Endothelial cell of umbilical vein (primary cell): ENCODE measurements around the gene USP43. TPM values are rescaled to one million over a fixed set of nuclear protein-coding genes. Genes with fewer than 3 reads are reported as not detected.

Source experiments
- BruUV-seq: library from RNA; stranded (reverse); fragments of 400-500 nt; replicated peaks from 2 replicates; lab custom pipeline; 2021; lab: Mats Ljungman, UMichigan
- CTCF ChIA-PET: fragments of 300-600, 350-600 bp; sonication (Branson Sonifier 250); formaldehyde crosslinking; loops from one replicate; lab custom pipeline; 2021; ENCODE audit warnings: antibody characterized with exemption, inconsistent platforms; lab: Charles Lee
- POLR2A ChIA-PET: fragments of 300-600, 350-600 bp; sonication (Branson Sonifier 250); formaldehyde crosslinking; loops from one replicate; lab custom pipeline; 2021; ENCODE audit warnings: antibody characterized with exemption, inconsistent platforms; lab: Charles Lee
- DNase-seq: peaks from one replicate; pipeline ENCODE4 v3.0.0-alpha.2; 2011; ENCODE audit warnings: low read depth, low spot score
- FAIRE-seq: peaks from 2 replicates; lab custom pipeline; 2011; peaks lifted over from hg19 to GRCh38; lab: Jason Lieb, UNC
- H2AFZ ChIP-seq: 2 replicates; pipeline ENCODE4 v1.6.0; 2012; ENCODE audit warnings: low read depth, low read length, control low read depth, inconsistent platforms
- H3K27ac ChIP-seq: 2 replicates; pipeline ENCODE4 v1.5.1; 2011; ENCODE audit warnings: low read depth, mild to moderate bottlenecking, control low read depth, low read length, moderate library complexity; ENCODE audit not compliant: insufficient read depth
- H3K27me3 ChIP-seq, 2 experiments: 2 replicates each; pipeline versions ENCODE4 v1.6.0 to v1.6.1; 2011; ENCODE audit warnings: low read length in 2 of 2, mixed read lengths in 1 of 2; ENCODE audit not compliant: control insufficient read depth in 2 of 2, insufficient read depth in 2 of 2
- H3K36me3 ChIP-seq, 2 experiments: 2 replicates in 1 of 2; 3 replicates in 1 of 2; pipeline ENCODE4 v1.5.1; 2011; ENCODE audit warnings: low read length in 2 of 2, mild to moderate bottlenecking in 1 of 2, moderate library complexity in 1 of 2; ENCODE audit not compliant: control insufficient read depth in 2 of 2, insufficient read depth in 2 of 2; ENCODE audit errors: extremely low read depth in 1 of 2
- H3K4me1 ChIP-seq: 3 replicates; pipeline ENCODE4 v1.5.1; 2011; ENCODE audit warnings: mild to moderate bottlenecking, low read length; ENCODE audit not compliant: control insufficient read depth, insufficient read depth; ENCODE audit errors: extremely low read depth
- H3K4me2 ChIP-seq: 2 replicates; pipeline ENCODE4 v1.6.1; 2011; ENCODE audit warnings: low read length, control low read depth, mixed read lengths; ENCODE audit not compliant: insufficient read depth
- H3K4me3 ChIP-seq, 3 experiments: fragments of 200-600 bp in 1 of 3; sonication (generic), shearing (Covaris generic) in 1 of 3; replicated peaks in 1 of 3; 2 replicates each; pipeline ENCODE4 v1.5.1; 2011 to 2016; ENCODE audit warnings: control low read depth in 3 of 3, low read length in 3 of 3, mild to moderate bottlenecking in 2 of 3, inconsistent platforms in 1 of 3, low read depth in 1 of 3, moderate library complexity in 1 of 3; ENCODE audit not compliant: insufficient read depth in 1 of 3
- H3K79me2 ChIP-seq: 2 replicates; pipeline ENCODE4 v1.6.0; 2012; ENCODE audit warnings: low read length, inconsistent platforms; ENCODE audit not compliant: control insufficient read depth, insufficient read depth
- H3K9ac ChIP-seq: replicated peaks from 2 replicates; pipeline ENCODE3; 2011; ENCODE audit warnings: low read length, control low read depth; ENCODE audit not compliant: insufficient read depth; ENCODE audit errors: extremely low read depth
- H3K9me1 ChIP-seq: replicated peaks from 3 replicates; pipeline ENCODE4 v1.6.0; 2011; ENCODE audit warnings: mild to moderate bottlenecking, low read length; ENCODE audit not compliant: control insufficient read depth, insufficient read depth; ENCODE audit errors: extremely low read depth
- H3K9me3 ChIP-seq: replicated peaks from 2 replicates; pipeline ENCODE4 v1.5.1; 2012; ENCODE audit warnings: low read length, inconsistent platforms; ENCODE audit not compliant: control insufficient read depth, insufficient read depth
- H4K20me1 ChIP-seq: replicated peaks from 2 replicates; pipeline ENCODE3; 2011; ENCODE audit warnings: mild to moderate bottlenecking, low read length; ENCODE audit not compliant: control insufficient read depth, insufficient read depth; ENCODE audit errors: extremely low read depth
- EZH2 ChIP-seq: IDR thresholded peaks from 2 replicates; pipeline ENCODE4 v1.6.1; 2012; ENCODE audit warnings: borderline replicate concordance, low read depth, mild to moderate bottlenecking, moderate library complexity, low read length, inconsistent platforms; ENCODE audit not compliant: severe bottlenecking
- FOS ChIP-seq: IDR thresholded peaks from 2 replicates; pipeline ENCODE4 v1.6.1; 2011; ENCODE audit warnings: mild to moderate bottlenecking, low read length, moderate library complexity, borderline replicate concordance; ENCODE audit not compliant: insufficient read depth
- GATA2 ChIP-seq: IDR thresholded peaks from 2 replicates; pipeline ENCODE4 v1.7.0; 2011; ENCODE audit warnings: low read depth, mild to moderate bottlenecking, moderate library complexity, mixed read lengths, low read length; ENCODE audit not compliant: insufficient read length, insufficient read depth
- JUN ChIP-seq: IDR thresholded peaks from 2 replicates; pipeline ENCODE4 v1.6.1; 2011; ENCODE audit warnings: borderline replicate concordance, low read depth; ENCODE audit not compliant: insufficient read length, insufficient read depth
- MYC ChIP-seq: IDR thresholded peaks from one replicate; pipeline ENCODE4 v1.6.1; 2011; ENCODE audit warnings: mild to moderate bottlenecking, low read depth, low read length
- POLR2A ChIP-seq: IDR thresholded peaks from 2 replicates; pipeline ENCODE4 v1.6.1; 2012; ENCODE audit warnings: low read depth, mild to moderate bottlenecking, control low read depth, low read length
- POLR2AphosphoS5 ChIP-seq: IDR thresholded peaks from 2 replicates; pipeline ENCODE4 v1.6.1; 2012; ENCODE audit warnings: low read depth, mild to moderate bottlenecking, control low read depth, low read length, moderate library complexity; ENCODE audit not compliant: insufficient read depth
- dilution Hi-C: fragments of 300-500 bp; cut with MboI; formaldehyde crosslinking; loops from one replicate; pipeline ENCODE4 v1.15.0; 2019; ENCODE audit warnings: low sequenced_read_pairs; ENCODE audit not compliant: extremely low pct_ligation_motif_present
- intact Hi-C: fragments of 100-400 bp; cut with micrococcal nuclease; formaldehyde crosslinking; loops from one replicate; pipeline ENCODE4 v1.10.0; 2022
- polyA plus RNA-seq, 4 experiments: library from polyadenylated mRNA; depleted of rRNA in 3 of 4; stranded (reverse) in 3 of 4; unstranded in 1 of 4; fragments of >200 nt; gene quantifications; 2 replicates each; pipeline versions ENCODE4 v1.2.1 to v1.2.3, GENCODE V29; 2011 to 2012; ENCODE audit warnings: missing spikeins in 1 of 4
- total RNA-seq: library from RNA; stranded (reverse); gene quantifications from 2 replicates; pipeline ENCODE4 v1.2.3, GENCODE V29; 2021
- TF ChIP-seq, protein P1 (sequence below), 2 donors: IDR thresholded peaks; 1 replicate in 1 of 2; 2 replicates in 1 of 2; pipeline ENCODE4 v1.5.1; 2011; ENCODE audit warnings: low read length in 2 of 2, mild to moderate bottlenecking in 2 of 2, moderate library complexity in 2 of 2, control low read depth in 1 of 2, inconsistent platforms in 1 of 2, low read depth in 1 of 2; ENCODE audit not compliant: insufficient read depth in 1 of 2; ENCODE audit errors: extremely low read depth in 1 of 2
- TF ChIP-seq, protein P2 (sequence below): IDR thresholded peaks from 2 replicates; pipeline ENCODE4 v1.6.1; 2011; ENCODE audit not compliant: insufficient read depth, insufficient read length

The USP43 gene
- total and polyA plus RNA-seq, 2 donors (not counting 3 experiments of a cell fraction or from before 2014, with no cell fraction given): 0.01 TPM; not detected in 1

DNA sequence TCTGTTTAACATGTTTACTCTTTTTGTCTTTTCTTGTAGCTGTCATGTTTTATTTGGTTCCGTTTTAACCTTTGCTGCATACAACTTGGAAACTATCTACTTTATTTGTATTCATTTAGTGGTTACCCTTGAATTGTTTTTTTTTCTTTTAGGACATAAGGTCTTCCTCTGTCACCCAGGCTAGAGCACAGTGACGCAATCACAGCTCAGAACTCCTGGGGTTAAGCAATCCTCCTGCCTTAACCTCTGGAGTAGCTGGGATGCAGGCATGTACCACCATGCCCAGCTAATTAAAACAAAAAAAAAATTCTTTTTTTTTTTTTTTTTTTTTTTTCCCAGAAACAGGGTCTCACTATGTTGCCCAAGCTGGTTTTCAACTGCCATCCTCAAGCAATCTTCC is 29.8 kb upstream of the USP43 start:
- Histone ChIP-seq H3K9ac (no peak overlapping the region), H2AFZ (no peak overlapping the region), H3K79me2 (no peaks in the 10 kb centered on the region), H3K27ac (no peak overlapping the region), H3K4me3 (no peak overlapping the region), H3K9me1 (no peaks in the 10 kb centered on the region), H3K9me3 (no peaks in the 10 kb centered on the region), H3K4me1 (no peaks in the 10 kb centered on the region), H3K36me3 (no peaks in the 10 kb centered on the region), H4K20me1 (no peaks in the 10 kb centered on the region), H3K4me2 (no peak overlapping the region), H3K27me3 (no peaks in the 10 kb centered on the region)
- ChIA-PET POLR2A (no interaction called here), CTCF (interaction anchor here (0.6 kb wide), 2 partner anchors 106 to 158 kb away, joined by 3 to 4 read pairs; no protein-coding TSS in a partner anchor)
- intact Hi-C loops (no loop called here), dilution Hi-C loops (no loop called here)
- no peak for FAIRE-seq
- no TSS peak for BruUV-seq
- no peak for DNase-seq
- TF ChIP-seq JUN: no peak
- TF ChIP-seq POLR2A: no peak
- TF ChIP-seq, protein P1, sequence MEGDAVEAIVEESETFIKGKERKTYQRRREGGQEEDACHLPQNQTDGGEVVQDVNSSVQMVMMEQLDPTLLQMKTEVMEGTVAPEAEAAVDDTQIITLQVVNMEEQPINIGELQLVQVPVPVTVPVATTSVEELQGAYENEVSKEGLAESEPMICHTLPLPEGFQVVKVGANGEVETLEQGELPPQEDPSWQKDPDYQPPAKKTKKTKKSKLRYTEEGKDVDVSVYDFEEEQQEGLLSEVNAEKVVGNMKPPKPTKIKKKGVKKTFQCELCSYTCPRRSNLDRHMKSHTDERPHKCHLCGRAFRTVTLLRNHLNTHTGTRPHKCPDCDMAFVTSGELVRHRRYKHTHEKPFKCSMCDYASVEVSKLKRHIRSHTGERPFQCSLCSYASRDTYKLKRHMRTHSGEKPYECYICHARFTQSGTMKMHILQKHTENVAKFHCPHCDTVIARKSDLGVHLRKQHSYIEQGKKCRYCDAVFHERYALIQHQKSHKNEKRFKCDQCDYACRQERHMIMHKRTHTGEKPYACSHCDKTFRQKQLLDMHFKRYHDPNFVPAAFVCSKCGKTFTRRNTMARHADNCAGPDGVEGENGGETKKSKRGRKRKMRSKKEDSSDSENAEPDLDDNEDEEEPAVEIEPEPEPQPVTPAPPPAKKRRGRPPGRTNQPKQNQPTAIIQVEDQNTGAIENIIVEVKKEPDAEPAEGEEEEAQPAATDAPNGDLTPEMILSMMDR (IDR thresholded peaks at IDR 0.05; ENCODE audit: extremely low read depth in 1 of 2, insufficient read depth in 1 of 2, low read depth in 1 of 2, low read length in 2 of 2): no peak
- TF ChIP-seq, protein P2, sequence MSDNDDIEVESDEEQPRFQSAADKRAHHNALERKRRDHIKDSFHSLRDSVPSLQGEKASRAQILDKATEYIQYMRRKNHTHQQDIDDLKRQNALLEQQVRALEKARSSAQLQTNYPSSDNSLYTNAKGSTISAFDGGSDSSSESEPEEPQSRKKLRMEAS: no peak
- TF ChIP-seq POLR2AphosphoS5: no peak

DNA sequence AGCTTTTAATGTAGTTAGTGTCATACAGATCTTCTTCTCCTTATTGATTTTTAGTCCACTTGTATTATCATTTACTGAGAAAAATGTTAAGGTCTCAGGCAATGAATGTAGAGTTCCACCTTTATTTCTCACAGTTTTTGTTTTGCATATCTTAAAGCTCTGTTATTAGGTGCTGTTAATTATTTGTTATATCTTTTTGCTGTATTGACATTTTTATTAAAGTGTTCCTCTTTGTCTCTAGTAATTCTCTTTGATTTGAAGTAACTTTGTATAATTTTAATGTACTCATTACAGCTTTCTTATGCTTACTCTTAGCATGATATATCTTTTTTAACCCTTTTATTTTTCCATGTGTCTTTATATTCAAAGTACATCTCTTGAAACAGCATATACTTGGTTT is 22.4 kb upstream of the USP43 start:
- CTCF ChIA-PET: no interaction called here
- DNase-seq: no peak
- H3K4me3 ChIP-seq: no peak overlapping the region
- dilution Hi-C loops (no loop called here), intact Hi-C loops (no loop called here)
- TF ChIP-seq, protein P1 (IDR thresholded peaks at IDR 0.05; ENCODE audit: extremely low read depth in 1 of 2, insufficient read depth in 1 of 2, low read depth in 1 of 2, low read length in 2 of 2): no peak
- TF ChIP-seq POLR2A: no peak
- TF ChIP-seq EZH2: no peak
- TF ChIP-seq POLR2AphosphoS5: no peak
- no peak for TF ChIP-seq GATA2
- TF ChIP-seq MYC: no peak
- TF ChIP-seq JUN: no peak
- no peak for TF ChIP-seq FOS
- TF ChIP-seq, protein P2: no peak
- no peaks in the 10 kb centered on the region for H3K9me3 ChIP-seq
- no peak overlapping the region for H3K27ac ChIP-seq
- H3K27me3 ChIP-seq: no peaks in the 10 kb centered on the region
- POLR2A ChIA-PET: no interaction called here
- no peaks in the 10 kb centered on the region for H4K20me1 ChIP-seq
- no peak overlapping the region for H3K4me2 ChIP-seq
- no peaks in the 10 kb centered on the region for H3K79me2 ChIP-seq
- no peaks in the 10 kb centered on the region for H3K36me3 ChIP-seq
- no peak for FAIRE-seq
- H3K4me1 ChIP-seq: no peaks in the 10 kb centered on the region
- H3K9me1 ChIP-seq: no peaks in the 10 kb centered on the region
- H3K9ac ChIP-seq: no peak overlapping the region
- BruUV-seq: no TSS peak
- no peak overlapping the region for H2AFZ ChIP-seq
